ENCODE data around the gene EREG.

Gene EREG

DNA sequence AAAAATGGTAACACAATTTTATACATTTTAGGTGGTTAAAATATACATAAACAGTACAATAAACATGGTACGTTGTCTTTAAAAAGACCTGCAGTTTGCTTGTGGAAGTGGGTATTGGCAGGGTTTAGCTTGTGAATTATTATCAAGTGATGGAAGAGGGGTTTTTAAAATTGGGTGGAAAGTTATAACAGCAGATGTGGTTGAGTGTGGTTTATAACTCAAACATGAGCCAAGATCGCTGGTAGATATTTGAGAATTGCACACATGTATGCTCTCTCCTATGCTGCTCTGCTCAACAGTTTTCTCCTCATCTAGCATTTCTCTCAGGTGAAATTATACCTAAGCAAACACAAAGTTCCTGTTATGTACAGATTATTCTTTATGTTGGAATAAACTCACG, 42.6 kb upstream of the EREG start:
- TF ChIP-seq, protein P1, sequence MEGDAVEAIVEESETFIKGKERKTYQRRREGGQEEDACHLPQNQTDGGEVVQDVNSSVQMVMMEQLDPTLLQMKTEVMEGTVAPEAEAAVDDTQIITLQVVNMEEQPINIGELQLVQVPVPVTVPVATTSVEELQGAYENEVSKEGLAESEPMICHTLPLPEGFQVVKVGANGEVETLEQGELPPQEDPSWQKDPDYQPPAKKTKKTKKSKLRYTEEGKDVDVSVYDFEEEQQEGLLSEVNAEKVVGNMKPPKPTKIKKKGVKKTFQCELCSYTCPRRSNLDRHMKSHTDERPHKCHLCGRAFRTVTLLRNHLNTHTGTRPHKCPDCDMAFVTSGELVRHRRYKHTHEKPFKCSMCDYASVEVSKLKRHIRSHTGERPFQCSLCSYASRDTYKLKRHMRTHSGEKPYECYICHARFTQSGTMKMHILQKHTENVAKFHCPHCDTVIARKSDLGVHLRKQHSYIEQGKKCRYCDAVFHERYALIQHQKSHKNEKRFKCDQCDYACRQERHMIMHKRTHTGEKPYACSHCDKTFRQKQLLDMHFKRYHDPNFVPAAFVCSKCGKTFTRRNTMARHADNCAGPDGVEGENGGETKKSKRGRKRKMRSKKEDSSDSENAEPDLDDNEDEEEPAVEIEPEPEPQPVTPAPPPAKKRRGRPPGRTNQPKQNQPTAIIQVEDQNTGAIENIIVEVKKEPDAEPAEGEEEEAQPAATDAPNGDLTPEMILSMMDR (IDR thresholded peaks at IDR 0.05): no peak

DNA sequence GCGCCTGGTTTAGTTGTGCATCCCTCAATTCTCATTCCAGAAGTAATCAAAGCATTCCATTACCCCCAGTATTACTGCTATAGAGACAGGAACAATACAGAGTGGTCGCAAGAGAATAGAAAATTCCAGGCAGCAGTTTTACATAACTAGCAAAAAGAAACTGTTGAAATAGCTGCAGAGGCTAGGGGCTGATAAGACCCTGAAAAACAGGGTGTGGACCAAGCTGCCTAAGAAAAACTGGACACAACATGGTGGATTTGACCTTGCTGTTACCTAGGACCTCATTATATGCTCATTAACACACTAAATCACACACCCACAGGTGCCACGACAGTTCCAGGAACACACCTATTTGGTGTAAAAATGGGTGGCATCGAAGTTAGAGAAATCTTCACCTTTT, 41.3 kb upstream of the EREG start:
- TF ChIP-seq, protein P1 (IDR thresholded peaks at IDR 0.05): no peak

DNA sequence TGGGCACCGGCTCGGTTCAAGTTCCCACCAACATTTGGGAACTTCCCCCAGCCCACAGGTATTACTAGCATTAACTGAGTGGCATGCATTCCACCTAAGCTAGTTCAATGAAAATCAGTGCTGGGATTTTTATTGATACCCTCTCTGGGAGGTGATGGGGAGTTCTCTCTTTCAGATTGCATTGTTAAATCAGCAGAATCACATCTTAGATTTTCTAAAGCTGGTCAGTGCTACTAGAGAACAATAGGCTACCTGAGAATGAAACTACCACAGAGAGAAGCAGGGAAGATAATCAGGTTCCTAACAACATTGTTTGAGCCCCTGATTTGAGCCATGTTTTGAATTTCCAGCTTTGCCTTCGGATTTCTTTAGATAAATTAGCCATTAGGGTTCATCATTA, 40.7 kb upstream of the EREG start:
- TF ChIP-seq, protein P1 (IDR thresholded peaks at IDR 0.05): no peak

DNA sequence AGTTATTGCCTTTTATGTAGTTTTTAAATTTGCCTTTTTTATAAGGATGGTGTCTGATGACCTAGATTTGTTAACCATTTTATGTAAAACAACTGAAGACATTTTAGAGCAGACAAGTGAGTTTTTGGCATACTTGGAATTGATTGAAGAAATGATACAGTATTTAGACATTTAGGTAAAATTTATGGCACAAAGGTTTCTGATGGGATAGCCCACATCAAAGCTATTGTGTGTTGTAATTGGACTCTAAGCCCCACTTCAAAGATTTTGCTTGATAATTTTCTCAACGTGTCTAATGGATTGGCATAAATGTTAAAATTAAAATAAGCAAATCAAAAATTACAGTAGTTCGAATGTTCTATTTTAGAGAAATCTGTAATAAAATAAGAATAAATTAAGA, 39.1 kb upstream of the EREG start:
- TF ChIP-seq, protein P1 (IDR thresholded peaks at IDR 0.05): no peak

DNA sequence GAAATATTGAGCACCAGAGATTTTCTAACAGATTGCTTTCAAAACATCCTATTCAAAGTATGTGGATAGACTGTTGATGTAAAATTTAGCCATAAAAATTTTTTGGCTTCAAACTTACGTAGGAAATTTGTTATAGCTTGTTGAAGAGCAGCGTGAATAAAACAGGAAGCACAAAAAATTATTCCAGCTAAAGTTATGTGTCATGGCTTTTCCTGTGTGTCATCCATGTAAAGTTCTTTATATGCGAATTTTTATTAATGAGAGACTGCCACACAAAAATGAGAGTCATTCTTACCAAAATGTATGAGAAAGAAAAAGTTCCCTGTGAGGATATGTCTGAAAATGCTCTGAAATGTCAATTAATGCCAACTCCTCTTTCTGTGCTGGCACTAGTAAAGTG, 37.2 kb upstream of the EREG start:
- TF ChIP-seq, protein P1 (IDR thresholded peaks at IDR 0.05): no peak

DNA sequence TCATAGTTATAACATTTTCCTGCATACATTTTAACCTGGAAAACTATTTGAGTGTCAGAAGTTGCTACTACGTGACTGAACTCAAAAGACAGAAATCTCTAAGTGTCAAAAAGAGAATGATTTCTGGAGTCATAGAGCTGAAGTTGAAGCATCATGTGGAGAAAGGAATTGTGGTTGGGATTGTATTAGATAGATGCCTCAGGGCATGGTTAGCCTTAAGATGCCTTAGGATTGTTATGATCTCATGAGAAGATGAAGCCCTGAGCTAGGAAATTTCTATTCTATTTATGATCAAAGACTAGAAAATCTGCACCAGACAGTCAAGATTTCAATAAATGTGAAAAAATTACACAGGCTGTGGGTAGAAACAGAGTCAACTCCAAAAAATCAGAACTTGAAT, 36.4 kb upstream of the EREG start:
- TF ChIP-seq, protein P1 (IDR thresholded peaks at IDR 0.05): no peak

DNA sequence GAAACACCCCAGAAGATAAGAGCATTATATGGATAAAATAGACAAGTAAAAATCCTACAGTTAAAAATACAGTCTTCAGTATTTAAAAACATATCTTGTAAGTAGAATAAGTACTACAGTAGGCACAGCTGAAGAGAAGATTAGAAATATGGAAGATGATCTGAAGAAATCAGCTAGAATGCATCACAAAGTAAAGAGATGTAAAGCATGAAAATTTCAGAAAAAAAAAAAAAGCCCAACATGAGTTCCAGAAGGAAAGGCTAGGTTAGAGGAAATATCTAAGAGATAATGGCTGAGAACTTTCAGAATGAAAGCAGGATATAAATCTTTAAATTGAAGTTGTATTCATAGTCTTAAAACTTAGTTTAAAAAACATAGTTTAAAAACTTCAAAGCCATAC, 35.6 kb upstream of the EREG start:
- TF ChIP-seq, protein P1 (IDR thresholded peaks at IDR 0.05): no peak

DNA sequence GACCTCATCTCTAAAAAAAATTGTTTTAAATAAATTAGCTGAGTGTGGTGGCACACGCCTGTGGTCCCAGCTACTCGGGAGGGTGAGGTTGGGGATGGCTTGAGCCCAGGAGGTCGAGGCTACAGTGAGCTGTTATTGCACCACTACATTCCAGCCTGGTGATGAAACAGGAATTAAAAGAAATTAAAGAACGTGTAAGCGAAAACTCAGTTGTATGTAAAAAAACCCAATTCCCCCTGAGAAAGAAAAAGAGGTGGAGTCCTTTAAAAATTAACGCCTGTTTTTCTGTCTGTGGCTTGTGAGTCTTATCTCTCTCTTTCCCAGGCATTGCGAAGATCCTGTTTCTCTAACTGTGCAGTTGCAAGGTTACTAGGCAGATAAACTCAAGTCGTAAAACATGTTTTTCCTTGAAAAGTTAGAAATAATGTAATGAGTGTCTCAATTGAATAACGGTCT, 34.6 kb upstream of the EREG start:
- TF ChIP-seq, protein P1 (IDR thresholded peaks at IDR 0.05): no peak

Measured in LNCAP (cell line).